Measurements from ENCODE around the gene SPIRE2. TPM values are rescaled to one million over a fixed set of nuclear protein-coding genes. Genes with fewer than 3 reads are reported as not detected.

Gene SPIRE2
- total and polyA plus RNA-seq, 9 of the 15 experiments (the other 6 are each of a cell fraction or from before 2014, with no cell fraction given): 0.70 to 7.5 (median 4.6) TPM

- Histone ChIP-seq H2AFZ (ENCODE audit: low read depth, low read length) (no peak overlapping the region), H3K79me2 (ENCODE audit: control insufficient read depth, insufficient read depth, low read length) (no peaks in the 10 kb centered on the region), H4K20me1 (replicated peaks; ENCODE audit: control insufficient read depth, insufficient read depth, low read length) (no peaks in the 10 kb centered on the region), H3K27ac (ENCODE audit: extremely low read depth, low read depth, low read length) (no peak overlapping the region), H3K9me3 (replicated peaks; ENCODE audit: control insufficient read depth, insufficient read depth, low read depth, low read length) (no peaks in the 10 kb centered on the region), H3K9me1 (ENCODE audit: control insufficient read depth, insufficient read depth, low read length) (no peaks in the 10 kb centered on the region), H3K9ac (ENCODE audit: insufficient read depth in 1 of 2, low read depth in 2 of 2, low read length in 2 of 2) (no peak overlapping the region), H3K4me2 (ENCODE audit: insufficient read depth, low read length) (no peak overlapping the region), H3K27me3 (ENCODE audit: control insufficient read depth in 2 of 2, insufficient read depth in 2 of 2, low read length in 2 of 2) (no peaks in the 10 kb centered on the region), H3K4me3 (no peak overlapping the region), H3K4me1 (replicated peaks in 1 of 2; ENCODE audit: control insufficient read depth in 2 of 2, insufficient read depth in 2 of 2, low read length in 2 of 2) (peaks cover 3 to 30% of the 10 kb centered on the region in 2 experiments; a peak in 3 of 5 replicates), H3K36me3 (ENCODE audit: control insufficient read depth, insufficient read depth, low read length) (0 out of 3 replicates have a peak, but pooled peaks cover 1% of the 10 kb centered on the region)
- 42% methylated on average over 10 of the region's 10 CpGs for WGBS (ENCODE audit: insufficient coverage, low coverage, missing lambda C conversion rate)
- no peak for ATAC-seq
- ChIA-PET POLR2A (interaction anchor here (1.2 kb wide), 1 partner anchor 12 kb away, joined by 3 read pairs; no protein-coding TSS in a partner anchor), CTCF (ENCODE audit: low intra/inter-chr PET ratio) (no interaction called here)
- FAIRE-seq: no peak
- intact Hi-C loops (cut with micrococcal nuclease) (no loop called here), in situ Hi-C loops (cut with MboI) (no loop called here)
- DNase-seq (ENCODE audit: extremely low read depth in 1 of 4, low spot score in 3 of 4): no peak
- TF ChIP-seq ZNF431 (CRISPR knock-in tag; IDR thresholded peaks at IDR 0.05) (no peak), ZBTB9 (CRISPR knock-in tag; IDR thresholded peaks at IDR 0.05) (peak; percentile 88; the same call in 1 of the 2 replicates)
- BruUV-seq (replicated peaks): no TSS peak
These were observed 13.0 kb downstream of the SPIRE2 start for GRCh38 chr16:89841275-89841674.

Data from K562 (cell line).